GM21576 (cell line): ENCODE measurements around the gene RYR3.
"Not testable (repeated sequence)": the region's sequence is repeated elsewhere in the genome, so short reads cannot be mapped to it uniquely, and the experiment has no call there.

Source experiments
- ATAC-seq: cut with Tn5 transposase; IDR thresholded peaks from one replicate; pipeline ENCODE4 v1.9.1; 2021; ENCODE audit warnings: mild to moderate bottlenecking, moderate library complexity; ENCODE audit not compliant: unreplicated experiment

The RYR3 gene

GRCh38 chr15:33810073-33810595 lies 499.4 kb downstream of the RYR3 start:
- no peak for ATAC-seq

GRCh38 chr15:33810806-33811205 lies 500.0 kb downstream of the RYR3 start:
- no peak for ATAC-seq

- ATAC-seq: no peak
These were observed 503.1 kb downstream of the RYR3 start for GRCh38 chr15:33813891-33814290.

DNA sequence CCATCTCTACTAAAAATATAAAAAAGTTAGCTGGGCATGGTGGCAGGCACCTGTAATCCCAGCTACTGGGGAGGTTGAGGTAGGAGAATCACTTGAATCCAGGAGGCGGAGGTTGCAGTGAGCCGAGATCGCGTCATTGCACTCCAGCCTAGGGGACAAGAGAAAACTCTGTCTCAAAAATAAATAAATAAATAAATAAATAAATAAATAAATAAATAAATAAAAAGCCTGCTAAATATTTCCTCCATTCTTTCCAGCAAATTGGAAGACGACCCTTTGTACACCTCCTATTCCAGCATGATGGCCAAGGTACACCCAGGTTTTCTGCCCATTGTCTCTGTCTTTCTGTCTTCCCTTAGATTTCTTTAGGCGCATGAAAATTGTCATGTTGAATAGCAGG lies 508.7 kb downstream of the RYR3 start:
- not testable (repeated sequence) for ATAC-seq

GRCh38 chr15:33822479-33822878 lies 511.7 kb downstream of the RYR3 start:
- no peak for ATAC-seq

DNA sequence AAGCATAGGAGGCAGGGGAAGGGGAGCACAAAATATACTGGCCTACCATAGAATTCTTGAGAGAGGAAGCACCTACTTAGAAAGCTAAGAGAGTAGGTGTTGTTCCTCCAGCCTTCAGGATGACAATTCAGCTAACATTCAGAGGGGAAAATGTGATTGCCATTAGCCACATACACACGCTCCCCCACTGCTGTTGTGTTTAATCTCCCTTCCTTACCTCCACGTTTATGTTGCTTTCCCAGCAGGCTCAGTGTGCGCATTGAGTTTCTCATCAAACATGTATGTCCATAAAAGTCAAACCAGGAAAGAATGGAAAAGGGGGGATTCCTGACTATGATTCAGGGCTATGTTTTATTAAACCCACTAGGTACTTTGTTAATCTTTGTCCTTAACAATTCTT lies 512.4 kb downstream of the RYR3 start:
- ATAC-seq: no peak

- no peak for ATAC-seq
These were observed 514.7 kb downstream of the RYR3 start for GRCh38 chr15:33825453-33825852.

DNA sequence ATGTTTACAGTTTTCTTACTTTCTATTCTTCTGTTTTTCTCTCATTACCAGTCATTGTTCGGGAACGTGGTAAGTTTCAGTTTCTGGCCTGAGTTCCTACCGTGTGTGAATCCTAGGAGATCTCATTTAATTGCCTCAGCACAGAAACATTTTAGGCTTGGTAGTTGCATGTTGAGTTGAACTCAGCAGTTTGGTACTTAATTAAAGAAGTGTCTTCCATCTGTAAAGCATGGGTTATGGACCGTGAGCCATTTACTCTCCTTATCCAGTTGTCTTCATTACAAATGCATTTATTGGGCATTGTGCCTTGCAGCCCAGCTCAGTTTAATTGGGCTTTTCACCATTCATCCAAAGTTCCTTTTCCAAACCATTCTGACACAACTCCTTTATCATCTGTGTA lies 515.4 kb downstream of the RYR3 start:
- no peak for ATAC-seq

- no peak for ATAC-seq
These were observed 519.6 kb downstream of the RYR3 start for GRCh38 chr15:33830351-33830750.

DNA sequence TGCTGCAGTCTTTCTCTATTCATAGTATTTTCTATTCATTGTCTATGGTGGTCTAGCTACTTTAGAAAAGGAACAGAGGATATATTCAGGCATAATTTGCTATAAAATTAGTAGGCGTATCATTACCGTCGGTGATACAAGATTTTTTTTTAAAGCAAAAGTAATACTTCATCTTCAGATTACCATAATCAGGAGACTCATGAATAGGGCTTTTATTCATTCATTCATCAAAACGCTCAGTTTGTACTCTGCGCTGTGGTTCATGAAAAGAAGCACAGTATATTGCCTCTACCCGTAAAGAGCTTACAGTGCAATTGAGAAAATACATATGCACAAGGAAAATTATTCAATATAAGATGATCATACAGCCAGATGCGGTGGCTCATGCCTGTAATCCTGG lies 520.9 kb downstream of the RYR3 start:
- no peak for ATAC-seq

GRCh38 chr15:33834892-33835743 lies 524.4 kb downstream of the RYR3 start:
- no peak for ATAC-seq

- ATAC-seq: no peak
These were observed 526.5 kb downstream of the RYR3 start for GRCh38 chr15:33837294-33837693.

DNA sequence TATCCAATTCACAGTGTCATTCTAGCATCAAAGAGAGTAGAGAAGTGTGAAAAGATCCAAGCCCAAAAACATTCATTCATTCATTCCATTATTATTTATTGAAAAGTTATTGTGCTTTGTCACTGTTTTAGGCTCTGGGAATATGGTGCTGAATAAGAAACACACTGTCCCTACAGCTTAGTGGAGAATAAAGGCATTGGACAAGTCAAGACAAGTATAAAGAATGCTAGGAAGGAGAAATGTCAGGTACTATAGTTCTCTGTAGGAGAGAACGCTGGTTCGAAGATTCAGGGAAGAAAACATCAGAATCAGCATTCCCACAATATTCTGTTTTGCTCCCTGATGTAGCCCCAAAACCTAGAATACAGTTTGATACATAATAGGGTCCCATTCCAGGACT lies 528.8 kb downstream of the RYR3 start:
- ATAC-seq: no peak

- no peak for ATAC-seq
These were observed 529.8 kb downstream of the RYR3 start for GRCh38 chr15:33840615-33841014.

DNA sequence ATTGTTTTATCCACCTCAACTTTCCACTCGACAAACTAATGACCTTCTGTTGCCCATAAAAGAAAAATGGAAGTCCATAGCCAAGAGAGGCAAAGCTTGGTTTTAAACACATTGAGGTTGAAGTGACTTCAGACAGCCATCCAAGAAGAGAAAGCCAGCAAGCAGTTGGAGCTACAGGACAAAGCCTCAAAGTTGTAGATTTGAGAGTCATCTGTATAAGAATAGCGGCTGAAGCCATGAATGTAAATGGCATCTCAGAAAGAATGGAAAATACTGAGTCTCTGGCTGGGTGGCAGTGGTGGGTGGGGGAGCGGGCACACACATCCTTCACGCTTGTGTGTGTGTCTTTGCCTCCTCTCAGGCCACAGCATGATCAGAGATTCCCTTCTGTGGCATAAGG lies 533.4 kb downstream of the RYR3 start:
- no peak for ATAC-seq

- ATAC-seq: no peak
These were observed 533.8 kb downstream of the RYR3 start for GRCh38 chr15:33844597-33844996.

- ATAC-seq: no peak
These were observed 535.4 kb downstream of the RYR3 start for GRCh38 chr15:33846142-33846541.

- no peak for ATAC-seq
These were observed 536.1 kb downstream of the RYR3 start for GRCh38 chr15:33846862-33847261.

DNA sequence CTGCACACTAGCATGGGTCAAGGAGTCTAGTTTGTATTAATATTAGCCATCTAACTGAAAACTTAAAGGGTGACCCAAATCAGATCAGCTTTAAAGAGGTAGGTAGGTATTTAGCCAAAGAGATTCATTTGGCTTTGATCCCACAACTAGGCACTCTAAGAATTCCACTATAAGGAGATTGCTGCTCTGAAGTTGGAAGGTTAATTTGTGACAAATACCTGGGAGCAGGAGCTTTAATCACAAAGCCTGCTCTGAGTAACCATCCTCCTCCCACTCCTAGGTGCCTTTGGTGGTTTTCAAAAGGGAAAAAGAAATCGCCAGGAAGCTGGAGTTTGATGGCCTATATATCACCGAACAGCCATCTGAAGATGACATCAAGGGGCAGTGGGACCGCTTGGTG lies 537.2 kb downstream of the RYR3 start:
- no peak for ATAC-seq

- ATAC-seq: no peak
These were observed 540.3 kb downstream of the RYR3 start for GRCh38 chr15:33851079-33851478.

DNA sequence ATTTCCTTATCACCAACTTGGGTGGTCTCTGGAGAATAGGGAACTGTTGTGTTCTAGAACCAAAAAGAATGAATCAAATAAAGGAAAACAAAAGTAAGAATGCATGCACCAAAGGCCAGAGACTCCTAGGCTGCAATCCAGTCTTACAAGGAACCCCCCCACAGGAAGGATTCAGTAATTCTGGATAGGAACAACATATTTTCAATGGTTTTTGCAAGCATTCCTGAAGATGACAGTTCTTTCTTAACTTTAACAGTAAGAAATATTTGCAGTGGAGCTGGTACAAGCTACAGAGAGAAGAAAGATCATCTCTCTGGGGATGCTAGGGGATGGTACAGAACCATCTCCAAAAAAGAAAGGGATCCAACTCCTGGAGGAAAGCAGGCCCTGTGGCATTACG lies 541.3 kb downstream of the RYR3 start:
- ATAC-seq: no peak

DNA sequence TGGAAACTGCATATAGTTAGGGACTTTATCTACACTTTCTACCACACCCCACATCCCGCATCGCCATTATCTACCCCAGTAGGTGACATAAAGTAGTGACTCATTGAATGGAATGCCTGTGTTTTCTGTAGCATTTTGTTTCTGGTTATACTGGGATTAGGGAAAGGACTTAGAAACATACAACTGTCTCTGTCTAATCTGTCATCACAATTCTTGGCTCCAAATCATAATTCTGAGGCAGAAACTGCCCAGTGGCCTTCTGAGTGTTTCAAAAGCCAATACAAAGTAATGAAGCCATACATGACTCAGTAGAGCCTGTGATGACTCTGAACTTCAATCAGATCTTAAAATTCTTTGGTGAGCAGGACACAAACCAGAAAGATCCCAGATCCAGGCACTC lies 541.8 kb downstream of the RYR3 start:
- no peak for ATAC-seq

- ATAC-seq: no peak
These were observed 547.0 kb downstream of the RYR3 start for GRCh38 chr15:33857726-33858125.
